IPS-15b (cell line): ENCODE results near the gene SCO2.

Source experiments
- H3K27me3 ChIP-seq: one replicate; pipeline ENCODE4 v1.6.1; 2013; ENCODE audit warnings: low read length; ENCODE audit not compliant: control insufficient read depth, insufficient read depth
- H3K36me3 ChIP-seq: one replicate; pipeline ENCODE4 v1.6.1; 2013; ENCODE audit warnings: low read length; ENCODE audit not compliant: control insufficient read depth, insufficient read depth
- H3K4me1 ChIP-seq: one replicate; pipeline ENCODE4 v1.6.1; 2013; ENCODE audit warnings: mild to moderate bottlenecking, low read length; ENCODE audit not compliant: control insufficient read depth, insufficient read depth
- H3K4me3 ChIP-seq: one replicate; pipeline ENCODE4 v1.5.1; 2013; ENCODE audit warnings: low read depth, low read length
- H3K9ac ChIP-seq: one replicate; pipeline ENCODE4 v1.6.1; 2013; ENCODE audit warnings: low read depth, mild to moderate bottlenecking, low read length
- H3K9me3 ChIP-seq: one replicate; pipeline ENCODE4 v1.6.1; 2013; ENCODE audit warnings: mild to moderate bottlenecking, low read length; ENCODE audit not compliant: control insufficient read depth, insufficient read depth

Gene SCO2

GRCh38 chr22:50563413-50564160, 38.2 kb upstream of the SCO2 start:
- Histone ChIP-seq H3K27me3 (peaks cover 20% of the 10 kb centered on the region), H3K4me3 (peak overlapping the region; percentile 83), H3K36me3 (no peaks in the 10 kb centered on the region), H3K9ac (no peak overlapping the region), H3K4me1 (no peaks in the 10 kb centered on the region), H3K9me3 (no peaks in the 10 kb centered on the region)

GRCh38 chr22:50562523-50563412, 37.4 kb upstream of the SCO2 start, which contains the start of gene SYCE3:
TSS of gene SYCE3 (minus strand) at chr22:50562919. CDS start at chr22:50556405, 6,514 bp downstream.
- H3K4me3 ChIP-seq = peak within 1 kb of the TSS; percentile 83
- no peaks in the 10 kb centered on the region for H3K9me3 ChIP-seq
- H3K36me3 ChIP-seq = no peaks in the 10 kb centered on the region
- H3K9ac ChIP-seq = no peak within 1 kb of the TSS
- peaks cover 22% of the 10 kb centered on the region for H3K27me3 ChIP-seq
- H3K4me1 ChIP-seq = no peaks in the 10 kb centered on the region

GRCh38 chr22:50561401-50562358, 36.3 kb upstream of the SCO2 start:
- Histone ChIP-seq H3K4me3 (no peak overlapping the region), H3K36me3 (no peaks in the 10 kb centered on the region), H3K4me1 (no peaks in the 10 kb centered on the region), H3K9ac (no peak overlapping the region), H3K9me3 (no peaks in the 10 kb centered on the region), H3K27me3 (peaks cover 22% of the 10 kb centered on the region)

- Histone ChIP-seq H3K9ac (no peak overlapping the region), H3K27me3 (peaks cover 22% of the 10 kb centered on the region), H3K36me3 (no peaks in the 10 kb centered on the region), H3K9me3 (no peaks in the 10 kb centered on the region), H3K4me1 (no peaks in the 10 kb centered on the region), H3K4me3 (no peak overlapping the region)
Measured at GRCh38 chr22:50560034-50560433, 34.6 kb upstream of the SCO2 start.

- H3K4me3 ChIP-seq = no peak overlapping the region
- no peaks in the 10 kb centered on the region for H3K36me3 ChIP-seq
- peaks cover 8% of the 10 kb centered on the region for H3K27me3 ChIP-seq
- no peaks in the 10 kb centered on the region for H3K9me3 ChIP-seq
- H3K4me1 ChIP-seq = no peaks in the 10 kb centered on the region
- H3K9ac ChIP-seq = no peak overlapping the region
Measured at GRCh38 chr22:50556703-50557102, 31.3 kb upstream of the SCO2 start.

- Histone ChIP-seq H3K36me3 (no peaks in the 10 kb centered on the region), H3K4me3 (no peak overlapping the region), H3K9me3 (no peaks in the 10 kb centered on the region), H3K27me3 (peaks cover 6% of the 10 kb centered on the region), H3K9ac (no peak overlapping the region), H3K4me1 (no peaks in the 10 kb centered on the region)
Measured at GRCh38 chr22:50553310-50553709, 27.9 kb upstream of the SCO2 start.

- H3K9ac ChIP-seq = no peak overlapping the region
Measured at GRCh38 chr22:50551160-50551752, 25.9 kb upstream of the SCO2 start.

GRCh38 chr22:50550395-50550794, 25.0 kb upstream of the SCO2 start:
- Histone ChIP-seq H3K4me1 (peaks cover 2% of the 10 kb centered on the region), H3K27me3 (peaks cover 20% of the 10 kb centered on the region), H3K9ac (no peak overlapping the region), H3K36me3 (no peaks in the 10 kb centered on the region), H3K4me3 (no peak overlapping the region), H3K9me3 (no peaks in the 10 kb centered on the region)

More at GRCh38 chr22:50551160-50551752, 25.9 kb upstream of the SCO2 start:
- Histone ChIP-seq H3K9me3 (no peaks in the 10 kb centered on the region), H3K4me1 (peaks cover 2% of the 10 kb centered on the region), H3K36me3 (no peaks in the 10 kb centered on the region), H3K27me3 (peaks cover 12% of the 10 kb centered on the region), H3K4me3 (no peak overlapping the region)

- no peaks in the 10 kb centered on the region for H3K9me3 ChIP-seq
- no peak overlapping the region for H3K4me3 ChIP-seq
- no peak overlapping the region for H3K9ac ChIP-seq
- H3K36me3 ChIP-seq = no peaks in the 10 kb centered on the region
- H3K4me1 ChIP-seq = peaks cover 2% of the 10 kb centered on the region
- H3K27me3 ChIP-seq = peaks cover 30% of the 10 kb centered on the region
Measured at GRCh38 chr22:50548921-50549790, 23.8 kb upstream of the SCO2 start.

- no peak overlapping the region for H3K4me3 ChIP-seq
- peaks cover 2% of the 10 kb centered on the region for H3K4me1 ChIP-seq
- H3K9me3 ChIP-seq = no peaks in the 10 kb centered on the region
- H3K36me3 ChIP-seq = no peaks in the 10 kb centered on the region
- peaks cover 30% of the 10 kb centered on the region for H3K27me3 ChIP-seq
- H3K9ac ChIP-seq = no peak overlapping the region
Measured at GRCh38 chr22:50548040-50548920, 22.9 kb upstream of the SCO2 start.
